ENCODE data around the gene AFF4. TPM values are rescaled to one million over a fixed set of nuclear protein-coding genes. Genes with fewer than 3 reads are reported as not detected.

AFF4 gene
- total RNA-seq, 3 donors from 2014 or later (not counting 1 experiment from before 2014, with no cell fraction given): 87.5 to 98.1 (median 90.8) TPM

DNA sequence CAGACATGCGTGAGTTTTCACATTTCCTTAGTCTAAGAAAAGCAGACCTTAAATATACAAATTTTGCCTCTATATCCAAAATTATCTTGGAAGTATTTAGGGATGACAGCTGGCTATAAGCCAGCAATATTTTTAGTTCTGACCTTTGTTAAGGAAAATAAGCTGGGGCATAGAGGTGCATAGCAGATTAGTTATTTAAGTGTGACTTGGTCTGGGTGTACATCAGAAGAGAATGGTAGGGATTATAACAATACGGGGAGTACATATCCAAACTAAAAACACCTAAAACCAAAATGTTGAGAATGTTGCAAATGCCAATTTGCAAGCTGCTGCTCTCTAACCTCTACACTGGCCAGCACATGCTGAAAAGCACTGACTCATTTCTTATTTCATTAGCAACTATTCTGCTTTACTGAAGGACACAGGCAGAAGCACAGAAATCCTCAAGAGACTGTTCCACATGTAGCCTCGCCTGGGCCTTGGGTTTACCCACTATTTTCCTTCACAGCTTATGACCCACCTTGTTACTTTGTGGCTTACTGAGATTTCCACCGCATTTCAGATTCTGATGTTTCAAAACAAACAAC is 67.6 kb downstream of the AFF4 start:
- no peaks in the 10 kb centered on the region for H3K9me3 ChIP-seq (ENCODE audit: control insufficient read depth, insufficient read depth, low read length)
- TF ChIP-seq, protein P1, sequence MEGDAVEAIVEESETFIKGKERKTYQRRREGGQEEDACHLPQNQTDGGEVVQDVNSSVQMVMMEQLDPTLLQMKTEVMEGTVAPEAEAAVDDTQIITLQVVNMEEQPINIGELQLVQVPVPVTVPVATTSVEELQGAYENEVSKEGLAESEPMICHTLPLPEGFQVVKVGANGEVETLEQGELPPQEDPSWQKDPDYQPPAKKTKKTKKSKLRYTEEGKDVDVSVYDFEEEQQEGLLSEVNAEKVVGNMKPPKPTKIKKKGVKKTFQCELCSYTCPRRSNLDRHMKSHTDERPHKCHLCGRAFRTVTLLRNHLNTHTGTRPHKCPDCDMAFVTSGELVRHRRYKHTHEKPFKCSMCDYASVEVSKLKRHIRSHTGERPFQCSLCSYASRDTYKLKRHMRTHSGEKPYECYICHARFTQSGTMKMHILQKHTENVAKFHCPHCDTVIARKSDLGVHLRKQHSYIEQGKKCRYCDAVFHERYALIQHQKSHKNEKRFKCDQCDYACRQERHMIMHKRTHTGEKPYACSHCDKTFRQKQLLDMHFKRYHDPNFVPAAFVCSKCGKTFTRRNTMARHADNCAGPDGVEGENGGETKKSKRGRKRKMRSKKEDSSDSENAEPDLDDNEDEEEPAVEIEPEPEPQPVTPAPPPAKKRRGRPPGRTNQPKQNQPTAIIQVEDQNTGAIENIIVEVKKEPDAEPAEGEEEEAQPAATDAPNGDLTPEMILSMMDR (IDR thresholded peaks at IDR 0.05): no peak
- ATAC-seq (no peak), DNase-seq (no peak)
- H3K4me1 ChIP-seq (ENCODE audit: control insufficient read depth, insufficient read depth, low read length): no peaks in the 10 kb centered on the region
- peak overlapping the region; percentile 13 to 54 for H3K27ac Mint-ChIP-seq
- H3K27me3 Mint-ChIP-seq (ENCODE audit: low read depth in 2 of 2): no peaks in the 10 kb centered on the region
- peaks cover 22% of the 10 kb centered on the region for H3K36me3 Mint-ChIP-seq
- H3K4me3 ChIP-seq (ENCODE audit: low read length): no peak overlapping the region
- no peaks in the 10 kb centered on the region for H3K9me3 Mint-ChIP-seq
- WGBS (ENCODE audit: insufficient coverage): 82% methylated on average over 3 of the region's 4 CpGs
- peaks cover 70% of the 10 kb centered on the region for H3K36me3 ChIP-seq (ENCODE audit: control insufficient read depth, insufficient read depth, low read length)
- no peak overlapping the region for H3K4me3 Mint-ChIP-seq
- no peak overlapping the region for H3K27ac ChIP-seq (ENCODE audit: low read length)
- intact Hi-C loops (cut with micrococcal nuclease): no loop called here
- peaks cover 4 to 20% of the 10 kb centered on the region in 2 donors for H3K4me1 Mint-ChIP-seq
- no peaks in the 10 kb centered on the region for H3K27me3 ChIP-seq (ENCODE audit: control insufficient read depth, insufficient read depth, low read length)

DNA sequence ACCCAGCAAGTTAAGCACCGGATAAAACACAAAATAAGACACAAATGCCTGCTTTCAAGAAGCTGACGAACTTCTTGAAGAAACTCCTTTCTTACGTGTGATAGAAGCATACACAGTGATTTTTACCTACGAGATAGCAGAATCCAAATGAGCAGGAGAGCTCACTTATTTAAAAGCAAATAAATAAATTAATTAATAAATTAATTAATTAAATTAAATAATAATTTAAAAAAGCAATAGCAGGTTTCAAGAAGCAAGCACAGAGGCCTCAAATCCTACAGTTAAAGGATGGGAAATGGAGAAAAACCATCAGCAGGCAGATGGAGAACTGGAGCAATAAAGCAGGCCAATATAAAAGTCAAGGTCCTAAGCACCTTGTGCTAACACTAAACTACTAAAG is 72.6 kb downstream of the AFF4 start:
- Mint-ChIP-seq H3K4me3 (no peak overlapping the region), H3K27me3 (ENCODE audit: low read depth in 2 of 2) (no peaks in the 10 kb centered on the region), H3K4me1 (peaks cover 4 to 9% of the 10 kb centered on the region in 2 donors), H3K9me3 (no peaks in the 10 kb centered on the region), H3K27ac (no peak overlapping the region), H3K36me3 (peaks cover 17% of the 10 kb centered on the region)
- TF ChIP-seq, protein P1 (IDR thresholded peaks at IDR 0.05): no peak
- H3K27me3 ChIP-seq (ENCODE audit: control insufficient read depth, insufficient read depth, low read length): no peaks in the 10 kb centered on the region
- whole genome bisulfite sequencing (ENCODE audit: insufficient coverage): 96% methylated on average over 3 of the region's 4 CpGs
- DNase-seq (no peak), ATAC-seq (no peak)
- no peaks in the 10 kb centered on the region for H3K9me3 ChIP-seq (ENCODE audit: control insufficient read depth, insufficient read depth, low read length)
- intact Hi-C loops (cut with micrococcal nuclease): no loop called here
- peaks cover 86% of the 10 kb centered on the region for H3K36me3 ChIP-seq (ENCODE audit: control insufficient read depth, insufficient read depth, low read length)
- H3K4me3 ChIP-seq (ENCODE audit: low read length): no peak overlapping the region
- no peak overlapping the region for H3K27ac ChIP-seq (ENCODE audit: low read length)
- H3K4me1 ChIP-seq (ENCODE audit: control insufficient read depth, insufficient read depth, low read length): no peaks in the 10 kb centered on the region

DNA sequence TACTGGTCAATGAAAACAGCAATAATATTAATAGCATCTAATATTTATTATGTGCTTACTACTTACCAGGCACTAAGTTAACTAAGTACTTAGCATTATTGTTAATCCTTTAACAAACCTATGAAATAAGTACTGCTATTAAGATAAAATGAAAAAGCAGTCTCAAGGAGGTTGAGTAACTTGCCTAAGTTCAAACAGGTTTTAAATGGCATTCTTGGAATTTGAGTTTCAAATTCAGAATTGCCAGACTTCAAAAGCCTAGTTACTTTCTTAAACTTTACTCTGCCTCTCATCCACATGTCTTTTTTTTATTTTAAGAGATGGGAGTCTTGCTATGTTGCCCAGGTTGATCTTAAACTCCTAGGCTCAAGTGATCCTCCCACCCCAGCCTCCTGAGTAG is 73.9 kb downstream of the AFF4 start:
- Histone ChIP-seq H3K27ac (ENCODE audit: low read length) (no peak overlapping the region), H3K9me3 (ENCODE audit: control insufficient read depth, insufficient read depth, low read length) (no peaks in the 10 kb centered on the region), H3K4me3 (ENCODE audit: low read length) (no peak overlapping the region), H3K4me1 (ENCODE audit: control insufficient read depth, insufficient read depth, low read length) (no peaks in the 10 kb centered on the region), H3K36me3 (ENCODE audit: control insufficient read depth, insufficient read depth, low read length) (peaks cover 79% of the 10 kb centered on the region), H3K27me3 (ENCODE audit: control insufficient read depth, insufficient read depth, low read length) (no peaks in the 10 kb centered on the region)
- peaks cover 0 to 9% of the 10 kb centered on the region in 2 donors for H3K4me1 Mint-ChIP-seq
- ATAC-seq (no peak), DNase-seq (no peak)
- H3K4me3 Mint-ChIP-seq: no peak overlapping the region
- no peak overlapping the region for H3K27ac Mint-ChIP-seq
- TF ChIP-seq, protein P1 (IDR thresholded peaks at IDR 0.05): no peak
- intact Hi-C loops (cut with micrococcal nuclease): no loop called here
- peaks cover 17% of the 10 kb centered on the region for H3K36me3 Mint-ChIP-seq
- no peaks in the 10 kb centered on the region for H3K9me3 Mint-ChIP-seq
- no peaks in the 10 kb centered on the region for H3K27me3 Mint-ChIP-seq (ENCODE audit: low read depth in 2 of 2)

DNA sequence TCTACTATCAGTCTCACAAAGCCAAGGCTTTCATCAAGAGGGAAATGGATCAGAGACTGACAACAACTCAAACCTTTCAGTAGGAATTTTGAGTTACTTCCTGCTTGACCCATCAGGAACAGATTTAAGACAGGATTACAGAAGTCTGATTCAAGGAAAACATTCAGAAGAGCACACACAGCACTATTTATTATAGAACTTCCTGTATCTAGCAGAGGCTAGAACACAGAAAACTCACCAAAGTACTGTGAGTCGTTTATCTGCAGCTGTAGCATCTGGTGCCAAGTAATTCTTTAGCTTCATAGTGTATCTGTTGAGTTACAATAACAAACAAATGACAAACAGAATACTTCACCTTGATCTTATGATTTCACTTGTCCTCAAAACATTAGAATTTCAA is 76.2 kb downstream of the AFF4 start:
- intact Hi-C loops (cut with micrococcal nuclease): no loop called here
- no CpG with 5 or more reads among the region's 1 CpG for WGBS (ENCODE audit: insufficient coverage)

More for the DNA sequence above, 76.2 kb downstream of the AFF4 start:
- TF ChIP-seq, protein P1 (IDR thresholded peaks at IDR 0.05): no peak
- H3K4me3 ChIP-seq (ENCODE audit: low read length): no peak overlapping the region
- H3K4me1 ChIP-seq (ENCODE audit: control insufficient read depth, insufficient read depth, low read length): no peaks in the 10 kb centered on the region
- peak overlapping the region in 1 of 2 donors; percentile 35 for H3K27ac Mint-ChIP-seq
- H3K27ac ChIP-seq (ENCODE audit: low read length): no peak overlapping the region
- peaks cover 72% of the 10 kb centered on the region for H3K36me3 ChIP-seq (ENCODE audit: control insufficient read depth, insufficient read depth, low read length)
- H3K4me1 Mint-ChIP-seq: peaks cover 0 to 9% of the 10 kb centered on the region in 2 donors
- H3K27me3 ChIP-seq (ENCODE audit: control insufficient read depth, insufficient read depth, low read length): no peaks in the 10 kb centered on the region
- H3K9me3 Mint-ChIP-seq: no peaks in the 10 kb centered on the region
- no peaks in the 10 kb centered on the region for H3K9me3 ChIP-seq (ENCODE audit: control insufficient read depth, insufficient read depth, low read length)
- no peaks in the 10 kb centered on the region for H3K27me3 Mint-ChIP-seq (ENCODE audit: low read depth in 2 of 2)
- no peak overlapping the region for H3K4me3 Mint-ChIP-seq
- ATAC-seq (no peak), DNase-seq (no peak)
- H3K36me3 Mint-ChIP-seq: peaks cover 22% of the 10 kb centered on the region
